ENCODE results near the gene PFKP. TPM values are rescaled to one million over a fixed set of nuclear protein-coding genes. Genes with fewer than 3 reads are reported as not detected.
A peak's percentile ranks its signal among the peaks of the same experiment; 100 is the strongest.

Gene PFKP
- total RNA-seq, 1 donor from 2014 or later, result 150 TPM

GRCh38 chr10:3100856-3101640 lies 33.7 kb downstream of the PFKP start:
- Mint-ChIP-seq H3K4me3 (ENCODE audit: unreplicated experiment) (no peak overlapping the region), H3K36me3 (ENCODE audit: unreplicated experiment) (peaks cover 48% of the 10 kb centered on the region), H3K27me3 (ENCODE audit: unreplicated experiment) (no peaks in the 10 kb centered on the region), H3K4me1 (ENCODE audit: unreplicated experiment) (peaks cover 36% of the 10 kb centered on the region), H3K27ac (ENCODE audit: unreplicated experiment) (no peak overlapping the region), H3K9me3 (ENCODE audit: unreplicated experiment) (no peaks in the 10 kb centered on the region)
- DNase-seq (ENCODE audit: extremely low spot score, unreplicated experiment), result no peak
- TF ChIP-seq, protein P1, sequence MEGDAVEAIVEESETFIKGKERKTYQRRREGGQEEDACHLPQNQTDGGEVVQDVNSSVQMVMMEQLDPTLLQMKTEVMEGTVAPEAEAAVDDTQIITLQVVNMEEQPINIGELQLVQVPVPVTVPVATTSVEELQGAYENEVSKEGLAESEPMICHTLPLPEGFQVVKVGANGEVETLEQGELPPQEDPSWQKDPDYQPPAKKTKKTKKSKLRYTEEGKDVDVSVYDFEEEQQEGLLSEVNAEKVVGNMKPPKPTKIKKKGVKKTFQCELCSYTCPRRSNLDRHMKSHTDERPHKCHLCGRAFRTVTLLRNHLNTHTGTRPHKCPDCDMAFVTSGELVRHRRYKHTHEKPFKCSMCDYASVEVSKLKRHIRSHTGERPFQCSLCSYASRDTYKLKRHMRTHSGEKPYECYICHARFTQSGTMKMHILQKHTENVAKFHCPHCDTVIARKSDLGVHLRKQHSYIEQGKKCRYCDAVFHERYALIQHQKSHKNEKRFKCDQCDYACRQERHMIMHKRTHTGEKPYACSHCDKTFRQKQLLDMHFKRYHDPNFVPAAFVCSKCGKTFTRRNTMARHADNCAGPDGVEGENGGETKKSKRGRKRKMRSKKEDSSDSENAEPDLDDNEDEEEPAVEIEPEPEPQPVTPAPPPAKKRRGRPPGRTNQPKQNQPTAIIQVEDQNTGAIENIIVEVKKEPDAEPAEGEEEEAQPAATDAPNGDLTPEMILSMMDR (IDR thresholded peaks at IDR 0.05), result no peak

DNA sequence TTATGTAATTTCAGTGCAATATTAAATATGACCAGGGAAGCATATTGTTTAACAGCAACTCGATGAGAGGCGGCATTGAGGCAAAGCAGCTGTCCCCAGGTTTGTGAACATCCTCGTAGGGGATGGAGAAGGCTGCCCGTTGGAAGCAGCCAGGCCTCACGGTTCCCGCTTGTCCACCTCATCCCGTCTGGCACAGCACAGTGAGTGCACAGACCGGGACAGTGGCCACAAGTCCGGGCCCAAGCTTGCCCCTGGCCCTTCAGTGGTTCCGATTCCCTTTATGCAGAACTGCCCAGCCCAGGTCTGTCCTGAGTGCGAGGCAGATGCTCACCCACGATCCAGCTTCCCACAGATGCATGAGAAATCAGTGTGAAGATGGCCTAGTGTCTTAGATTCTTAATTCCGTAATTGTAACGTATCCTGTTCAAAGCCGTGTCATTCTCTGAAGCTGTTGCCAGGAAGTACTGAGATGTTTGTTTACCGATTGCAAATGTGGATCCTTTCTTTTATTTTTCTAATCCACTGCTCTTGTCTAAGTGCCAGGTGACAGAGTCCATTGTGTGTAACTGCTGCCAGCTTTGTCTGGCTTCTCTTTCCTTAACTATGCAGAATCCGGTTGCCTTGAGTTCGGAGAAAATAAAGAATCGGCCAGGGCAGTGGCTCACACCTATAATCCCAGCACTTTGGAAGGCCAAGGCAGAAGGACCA lies 35.5 kb downstream of the PFKP start:
- TF ChIP-seq, protein P1 (IDR thresholded peaks at IDR 0.05), result no peak
- Mint-ChIP-seq H3K27me3 (ENCODE audit: unreplicated experiment) (no peaks in the 10 kb centered on the region), H3K4me3 (ENCODE audit: unreplicated experiment) (no peak overlapping the region), H3K27ac (ENCODE audit: unreplicated experiment) (peak overlapping the region; percentile 28), H3K4me1 (ENCODE audit: unreplicated experiment) (peaks cover 29% of the 10 kb centered on the region), H3K36me3 (ENCODE audit: unreplicated experiment) (peaks cover 50% of the 10 kb centered on the region), H3K9me3 (ENCODE audit: unreplicated experiment) (no peaks in the 10 kb centered on the region)
- no peak for DNase-seq (ENCODE audit: extremely low spot score, unreplicated experiment)

- peaks cover 28% of the 10 kb centered on the region for H3K4me1 Mint-ChIP-seq (ENCODE audit: unreplicated experiment)
- TF ChIP-seq, protein P1 (IDR thresholded peaks at IDR 0.05), result no peak
- H3K27ac Mint-ChIP-seq (ENCODE audit: unreplicated experiment), result no peak overlapping the region
- no peak for DNase-seq (ENCODE audit: extremely low spot score, unreplicated experiment)
- H3K9me3 Mint-ChIP-seq (ENCODE audit: unreplicated experiment), result no peaks in the 10 kb centered on the region
- peaks cover 56% of the 10 kb centered on the region for H3K36me3 Mint-ChIP-seq (ENCODE audit: unreplicated experiment)
- H3K4me3 Mint-ChIP-seq (ENCODE audit: unreplicated experiment), result no peak overlapping the region
- no peaks in the 10 kb centered on the region for H3K27me3 Mint-ChIP-seq (ENCODE audit: unreplicated experiment)
Observed at GRCh38 chr10:3103646-3104045, 36.3 kb downstream of the PFKP start.

DNA sequence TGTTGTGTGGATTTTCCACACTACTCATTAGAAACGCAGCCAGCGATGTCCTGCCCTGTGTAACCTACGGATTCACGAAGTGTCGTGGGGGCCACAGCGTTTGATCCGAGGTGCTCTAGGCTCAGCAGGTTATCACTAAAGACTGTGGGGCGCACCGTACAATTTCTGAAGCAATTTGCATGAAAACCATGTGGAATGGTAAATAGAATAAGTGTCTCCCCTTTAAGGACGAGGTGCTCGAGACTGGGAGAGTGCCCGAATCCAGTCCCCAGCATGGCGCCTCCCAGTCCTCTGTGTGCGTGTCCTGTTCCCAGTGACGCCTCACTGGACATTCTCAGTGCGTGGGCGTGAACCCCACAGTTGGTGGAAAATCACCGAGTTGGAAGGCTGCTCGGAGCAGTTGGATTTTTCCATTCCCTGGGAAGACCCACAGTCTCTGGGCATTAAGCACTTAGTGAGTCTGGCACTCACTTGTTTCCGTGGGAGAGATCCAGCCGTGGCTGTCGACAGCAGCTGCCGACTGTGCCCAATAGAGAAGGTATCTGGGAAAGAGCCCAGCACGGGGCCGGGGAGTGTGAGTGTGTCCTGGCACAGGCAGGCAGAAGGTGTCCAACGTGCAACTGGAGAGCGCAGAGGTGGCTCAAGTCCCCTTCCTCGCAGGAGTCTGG lies 37.0 kb downstream of the PFKP start:
- Mint-ChIP-seq H3K9me3 (ENCODE audit: unreplicated experiment) (no peaks in the 10 kb centered on the region), H3K36me3 (ENCODE audit: unreplicated experiment) (peaks cover 55% of the 10 kb centered on the region), H3K4me3 (ENCODE audit: unreplicated experiment) (no peak overlapping the region), H3K27me3 (ENCODE audit: unreplicated experiment) (no peaks in the 10 kb centered on the region), H3K27ac (ENCODE audit: unreplicated experiment) (peak overlapping the region; percentile 52), H3K4me1 (ENCODE audit: unreplicated experiment) (peaks cover 20% of the 10 kb centered on the region)
- DNase-seq (ENCODE audit: extremely low spot score, unreplicated experiment), result no peak
- TF ChIP-seq, protein P1 (IDR thresholded peaks at IDR 0.05), result no peak

GRCh38 chr10:3105166-3105565 lies 37.8 kb downstream of the PFKP start:
- Mint-ChIP-seq H3K4me3 (ENCODE audit: unreplicated experiment) (no peak overlapping the region), H3K27me3 (ENCODE audit: unreplicated experiment) (no peaks in the 10 kb centered on the region), H3K9me3 (ENCODE audit: unreplicated experiment) (no peaks in the 10 kb centered on the region), H3K36me3 (ENCODE audit: unreplicated experiment) (peaks cover 51% of the 10 kb centered on the region), H3K4me1 (ENCODE audit: unreplicated experiment) (peaks cover 16% of the 10 kb centered on the region), H3K27ac (ENCODE audit: unreplicated experiment) (peak overlapping the region; percentile 60)
- DNase-seq (ENCODE audit: extremely low spot score, unreplicated experiment), result no peak
- TF ChIP-seq, protein P1 (IDR thresholded peaks at IDR 0.05), result no peak
